ENCODE results near the gene DCAF16.

- TF ChIP-seq CTCF (IDR thresholded peaks at IDR 0.05; ENCODE audit: insufficient read depth, low read depth, low read length) (peak; percentile 55), EZH2 (IDR thresholded peaks at IDR 0.05; ENCODE audit: insufficient read depth, low read length) (no peak)
Measured at GRCh38 chr4:17817027-17817426, 6.5 kb upstream of the DCAF16 start.

Data from astrocyte (in vitro differentiated cells and primary cell).